Loucy (cell line): ENCODE measurements around the gene MAP2K4.

Experiments used
- H2AFZ ChIP-seq: fragments of 200-600 bp; sonication (generic); 2 replicates; pipeline ENCODE4 v1.6.0; 2016; ENCODE audit warnings: antibody characterized with exemption, mild to moderate bottlenecking, low read length, moderate library complexity
- H3F3A ChIP-seq: fragments of 200-600 bp; 2 replicates; pipeline ENCODE4 v1.6.0; 2016; ENCODE audit warnings: antibody characterized with exemption, low read depth, mild to moderate bottlenecking
- H3K27me3 ChIP-seq: fragments of 200-600 bp; sonication (generic); 2 replicates; pipeline ENCODE4 v1.6.1; 2014; ENCODE audit warnings: low read length, mild to moderate bottlenecking; ENCODE audit not compliant: insufficient read depth, poor library complexity, severe bottlenecking
- H3K36me3 ChIP-seq: fragments of 200-600 bp; sonication (generic); 2 replicates; pipeline ENCODE4 v1.6.1; 2016; ENCODE audit warnings: low read length; ENCODE audit not compliant: insufficient read depth
- H3K4me1 ChIP-seq: fragments of 200-600 bp; sonication (generic); 2 replicates; pipeline ENCODE4 v1.5.1; 2014; ENCODE audit warnings: low read length, mild to moderate bottlenecking; ENCODE audit not compliant: insufficient read depth, poor library complexity, severe bottlenecking
- H3K4me2 ChIP-seq: fragments of 200-600 bp; sonication (generic); 2 replicates; pipeline ENCODE4 v1.6.0; 2014; ENCODE audit warnings: antibody characterized with exemption, low read length, low read depth, mild to moderate bottlenecking; ENCODE audit not compliant: poor library complexity, severe bottlenecking
- H3K4me3 ChIP-seq: fragments of 200-600 bp; sonication (generic); 2 replicates; pipeline ENCODE4 v1.5.1; 2014; ENCODE audit warnings: low read length, mild to moderate bottlenecking, mixed read lengths; ENCODE audit not compliant: poor library complexity, severe bottlenecking
- H3K79me2 ChIP-seq: fragments of 200-600 bp; sonication (generic); 2 replicates; pipeline ENCODE4 v1.6.1; 2014; ENCODE audit warnings: low read length; ENCODE audit not compliant: insufficient read depth
- H3K9ac ChIP-seq: fragments of 200-600 bp; sonication (generic); 2 replicates; pipeline ENCODE4 v1.6.0; 2014; ENCODE audit warnings: mild to moderate bottlenecking, low read depth, low read length, moderate library complexity; ENCODE audit not compliant: poor library complexity, severe bottlenecking
- H3K9me2 ChIP-seq: fragments of 200-600 bp; sonication (generic); replicated peaks from 2 replicates; pipeline ENCODE4 v1.6.1; 2016; ENCODE audit warnings: low read depth, low read length, mixed read lengths
- H3K9me3 ChIP-seq: fragments of 200-600 bp; sonication (generic); 2 replicates; pipeline ENCODE4 v1.6.1; 2014; ENCODE audit warnings: mild to moderate bottlenecking, antibody characterized with exemption, low read length, low read depth; ENCODE audit not compliant: insufficient read depth
- H4K20me1 ChIP-seq: fragments of 200-600 bp; sonication (generic); 2 replicates; pipeline ENCODE4 v1.6.0; 2014; ENCODE audit warnings: antibody characterized with exemption, low read length, mild to moderate bottlenecking; ENCODE audit not compliant: insufficient read depth, poor library complexity, severe bottlenecking
- CTCF ChIP-seq: fragments of 200-600 bp; sonication (generic); conservative IDR thresholded peaks from 2 replicates; pipeline ENCODE4 v1.5.1; 2014; ENCODE audit warnings: mild to moderate bottlenecking, antibody characterized with exemption, low read length
- EZH2phosphoT487 ChIP-seq: fragments of 200-600 bp; IDR thresholded peaks from 2 replicates; pipeline ENCODE4 v1.6.1; 2018; ENCODE audit warnings: antibody characterized with exemption, mild to moderate bottlenecking, moderate library complexity, borderline replicate concordance

MAP2K4 gene

DNA sequence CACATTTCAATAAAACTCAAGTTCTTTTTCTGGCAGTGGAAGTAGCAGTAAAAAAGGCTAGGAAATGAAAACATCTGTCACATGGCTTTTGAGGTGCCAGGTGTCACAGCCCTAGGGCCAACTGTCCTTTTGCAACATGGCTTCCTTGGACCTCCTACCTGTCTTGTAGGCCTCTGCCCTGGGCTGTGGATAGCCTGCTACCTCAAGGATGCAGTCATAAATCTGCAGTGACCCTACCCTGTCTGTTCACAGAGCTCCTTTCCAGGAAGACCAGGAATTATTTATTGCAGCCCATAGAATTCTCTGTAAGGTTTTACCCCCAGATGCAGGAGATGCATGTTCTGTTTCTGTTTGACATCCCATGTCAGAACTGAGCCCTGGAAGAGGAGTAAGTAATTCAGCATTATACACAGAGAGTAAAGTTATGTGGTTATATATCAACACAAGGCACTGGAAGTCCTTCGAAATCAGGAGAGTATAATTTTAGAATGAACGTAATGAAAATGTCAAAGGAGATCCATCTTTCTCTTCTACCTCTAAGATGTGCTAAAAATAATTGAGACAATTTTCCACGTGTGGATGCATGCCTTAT is 172.6 kb downstream of the MAP2K4 start:
- Histone ChIP-seq H3K27me3 (no peaks in the 10 kb centered on the region), H3K9me3 (no peaks in the 10 kb centered on the region; the same call in 1 of the 2 replicates), H3K4me1 (no peaks in the 10 kb centered on the region), H4K20me1 (no peaks in the 10 kb centered on the region), H3K36me3 (no peaks in the 10 kb centered on the region), H3K9me2 (no peaks in the 10 kb centered on the region), H3K4me2 (no peak overlapping the region), H3F3A (no peaks in the 10 kb centered on the region), H3K79me2 (no peaks in the 10 kb centered on the region), H3K4me3 (no peak overlapping the region), H3K9ac (no peak overlapping the region), H2AFZ (no peak overlapping the region)
- no peak for TF ChIP-seq CTCF
- no peak for TF ChIP-seq EZH2phosphoT487
